GM18951 (cell line): ENCODE data around the gene ARHGEF26.

ENCODE experiments used
- POLR2A ChIP-seq: IDR thresholded peaks from 4 replicates; pipeline ENCODE4 v1.6.1; 2011; ENCODE audit warnings: mild to moderate bottlenecking; ENCODE audit not compliant: insufficient read length, insufficient read depth; ENCODE audit errors: extremely low read depth
- in situ Hi-C: fragments of 300-500 bp; cut with MboI; formaldehyde crosslinking; loops from one replicate; pipeline ENCODE4 v1.12.0; 2022; ENCODE audit warnings: low sequenced_read_pairs, mixed read lengths, inconsistent platforms; ENCODE audit not compliant: unreplicated experiment

Gene ARHGEF26

GRCh38 chr3:154184582-154184981 is 63.4 kb downstream of the ARHGEF26 start:
- in situ Hi-C loops: no loop called here
- no peak for TF ChIP-seq POLR2A

GRCh38 chr3:154188437-154188836 is 67.2 kb downstream of the ARHGEF26 start:
- TF ChIP-seq POLR2A: no peak
- in situ Hi-C loops: no loop called here

- in situ Hi-C loops: no loop called here
These were observed 67.7 kb downstream of the ARHGEF26 start for GRCh38 chr3:154188846-154189245.

GRCh38 chr3:154191520-154191919 is 70.3 kb downstream of the ARHGEF26 start:
- in situ Hi-C loops: no loop called here
- TF ChIP-seq POLR2A: no peak

More at GRCh38 chr3:154188846-154189245, 67.7 kb downstream of the ARHGEF26 start:
- TF ChIP-seq POLR2A: no peak

GRCh38 chr3:154192225-154192624 is 71.0 kb downstream of the ARHGEF26 start:
- TF ChIP-seq POLR2A: no peak
- in situ Hi-C loops: no loop called here

- in situ Hi-C loops: no loop called here
- TF ChIP-seq POLR2A: no peak
These were observed 71.9 kb downstream of the ARHGEF26 start for GRCh38 chr3:154193000-154193615.

- in situ Hi-C loops: no loop called here
These were observed 73.7 kb downstream of the ARHGEF26 start for GRCh38 chr3:154194877-154195276.

GRCh38 chr3:154195620-154196356 is 74.6 kb downstream of the ARHGEF26 start:
- in situ Hi-C loops: no loop called here
- TF ChIP-seq POLR2A: no peak

More at GRCh38 chr3:154194877-154195276, 73.7 kb downstream of the ARHGEF26 start:
- no peak for TF ChIP-seq POLR2A

GRCh38 chr3:154197751-154198150 is 76.6 kb downstream of the ARHGEF26 start:
- in situ Hi-C loops: no loop called here
- no peak for TF ChIP-seq POLR2A

- in situ Hi-C loops: no loop called here
- no peak for TF ChIP-seq POLR2A
These were observed 88.3 kb downstream of the ARHGEF26 start for GRCh38 chr3:154209499-154209898.

GRCh38 chr3:154210986-154211385 is 89.8 kb downstream of the ARHGEF26 start:
- TF ChIP-seq POLR2A: no peak
- in situ Hi-C loops: no loop called here

- in situ Hi-C loops: no loop called here
These were observed 93.1 kb downstream of the ARHGEF26 start for GRCh38 chr3:154214306-154214705.

GRCh38 chr3:154217671-154218070 is 96.5 kb downstream of the ARHGEF26 start:
- TF ChIP-seq POLR2A: no peak
- in situ Hi-C loops: no loop called here

More at GRCh38 chr3:154214306-154214705, 93.1 kb downstream of the ARHGEF26 start:
- TF ChIP-seq POLR2A: no peak

- no peak for TF ChIP-seq POLR2A
- in situ Hi-C loops: no loop called here
These were observed 97.5 kb downstream of the ARHGEF26 start for GRCh38 chr3:154218728-154219127.
